GM12878 (cell line): ENCODE results near the gene BRF1. TPM values are rescaled to one million over a fixed set of nuclear protein-coding genes. Genes with fewer than 3 reads are reported as not detected.
A peak's percentile ranks its signal among the peaks of the same experiment; 100 is the strongest.

ENCODE experiments used
- ATAC-seq: fragments of 200-7000 bp; cut with Tn5 transposase; 3 replicates; pipeline ENCODE4 v1.9.1; 2020; ENCODE audit warnings: mild to moderate bottlenecking, moderate library complexity
- BruUV-seq: library from RNA; stranded (reverse); fragments of 400-500 nt; replicated peaks from 2 replicates; lab custom pipeline; 2021; lab: Mats Ljungman, UMichigan
- CTCF ChIA-PET: fragments of 300-600 bp; sonication (Branson Sonifier 250); formaldehyde crosslinking; extraction: SDS; loops from one replicate; lab custom pipeline; 2021; ENCODE audit warnings: inconsistent platforms; lab: Yijun Ruan, JAX
- POLR2A ChIA-PET: fragments of 350-600 bp; formaldehyde crosslinking; extraction: SDS; loops from one replicate; lab custom pipeline; 2021; ENCODE audit warnings: inconsistent platforms; lab: Charles Lee
- RAD21 ChIA-PET: fragments of 300-600 bp; sonication (Branson Sonifier 250); formaldehyde crosslinking; loops from one replicate; lab custom pipeline; 2023; ENCODE audit warnings: antibody characterized with exemption; ENCODE audit not compliant: unreplicated experiment; lab: Charles Lee
- SMC1A ChIA-PET: fragments of 300-600 bp; sonication (Branson Sonifier 250); formaldehyde crosslinking; loops from one replicate; lab custom pipeline; 2023; ENCODE audit not compliant: unreplicated experiment, uncharacterized antibody; lab: Charles Lee
- DNase-seq: peaks from one replicate; pipeline ENCODE4 v3.0.0-alpha.2; 2011; ENCODE audit warnings: low read depth, low spot score
- FAIRE-seq: peaks from 3 replicates; lab custom pipeline; 2011; peaks lifted over from hg19 to GRCh38; lab: Jason Lieb, UNC
- H2AFZ ChIP-seq: 2 replicates; pipeline ENCODE4 v1.6.0; 2011; ENCODE audit warnings: low read depth, low read length, control low read depth; ENCODE audit not compliant: control insufficient read depth
- H3K27ac ChIP-seq: 2 replicates; pipeline ENCODE4 v1.5.1; 2011; ENCODE audit warnings: control low read depth; ENCODE audit not compliant: control insufficient read depth, insufficient read depth
- H3K27me3 ChIP-seq, 2 experiments: replicated peaks in 1 of 2; 2 replicates each; pipeline versions ENCODE4 v1.6.0 to v1.6.1; 2011; ENCODE audit warnings: low read length in 1 of 2; ENCODE audit not compliant: control insufficient read depth in 2 of 2, insufficient read depth in 2 of 2
- H3K36me3 ChIP-seq, 2 experiments: 2 replicates each; pipeline ENCODE4 v1.5.1; 2011; ENCODE audit warnings: low read length in 1 of 2; ENCODE audit not compliant: control insufficient read depth in 2 of 2, insufficient read depth in 2 of 2
- H3K4me1 ChIP-seq: 2 replicates; pipeline ENCODE4 v1.6.1; 2011; ENCODE audit warnings: mild to moderate bottlenecking, low read length, moderate library complexity, mixed read lengths; ENCODE audit not compliant: control insufficient read depth, insufficient read depth
- H3K4me2 ChIP-seq: 2 replicates; pipeline ENCODE4 v1.6.0; 2011; ENCODE audit warnings: control low read depth; ENCODE audit not compliant: control insufficient read depth, insufficient read depth
- H3K4me3 ChIP-seq: fragments of 200-600 bp; sonication (generic); 2 replicates; pipeline ENCODE4 v1.5.1; 2016
- H3K79me2 ChIP-seq: 2 replicates; pipeline ENCODE4 v1.6.0; 2011; ENCODE audit warnings: low read length; ENCODE audit not compliant: control insufficient read depth, insufficient read depth
- H3K9ac ChIP-seq: 2 replicates; pipeline ENCODE4 v1.8.0; 2011; ENCODE audit warnings: low read length, control low read depth, mixed read lengths; ENCODE audit not compliant: control insufficient read depth, insufficient read depth
- H3K9me3 ChIP-seq: replicated peaks from 3 replicates; pipeline ENCODE4 v1.5.1; 2011; ENCODE audit warnings: mild to moderate bottlenecking, low read length; ENCODE audit not compliant: control insufficient read depth, insufficient read depth
- H4K20me1 ChIP-seq: 2 replicates; pipeline ENCODE4 v1.6.0; 2011; ENCODE audit not compliant: control insufficient read depth, insufficient read depth
- BHLHE40 ChIP-seq, 2 experiments: fragments of 450-650 bp in 1 of 2; IDR thresholded peaks; 2 replicates each; pipeline ENCODE4 v1.6.1; 2011 to 2017; ENCODE audit warnings: low read depth in 2 of 2, borderline replicate concordance in 1 of 2, improper control_type of control experiment in 1 of 2, low read length in 1 of 2, mild to moderate bottlenecking in 1 of 2
- SMARCA5 ChIP-seq: fragments of 450-650 bp; IDR thresholded peaks from 2 replicates; pipeline ENCODE4 v1.6.1; 2017; ENCODE audit warnings: mild to moderate bottlenecking
- TAF1 ChIP-seq: IDR thresholded peaks from 2 replicates; pipeline ENCODE4 v1.6.1; 2011; ENCODE audit warnings: mild to moderate bottlenecking, low read depth, low read length, borderline replicate concordance
- WGBS: methylation state at CpG from one replicate; pipeline ENCODE4 v1.1.6; 2016; ENCODE audit warnings: low lambda C conversion rate; ENCODE audit not compliant: insufficient replicate concordance, insufficient coverage; ENCODE audit errors: missing lambda C conversion rate; 5-methylcytosine and 5-hydroxymethylcytosine counted together
- in situ Hi-C: fragments of 300-500 bp; cut with MboI; formaldehyde crosslinking; loops from 9 replicates; pipeline ENCODE4 v1.14.3; 2018; ENCODE audit warnings: mixed read lengths
- intact Hi-C: fragments of 100-400 bp; cut with micrococcal nuclease; formaldehyde crosslinking; loops from one replicate; pipeline ENCODE4 v1.14.2; 2022; ENCODE audit not compliant: unreplicated experiment
- polyA plus RNA-seq, 11 experiments: library from polyadenylated mRNA; depleted of rRNA in 4 of 11; unstranded in 6 of 11; stranded (reverse) in 5 of 11; fragments of >200 nt; fragmentation: Nextera tagmentation in 4 of 11; fragmentation: Illumina TruSeq in 1 of 11; extraction: Ambion mirVana in 4 of 11; extraction: Trizol in 1 of 11; gene quantifications; 1 replicate in 1 of 11; 2 replicates in 10 of 11; pipeline versions ENCODE4 v1.2.1 to v1.2.3, GENCODE V29; 2011 to 2016; ENCODE audit warnings: inconsistent platforms in 2 of 11, missing spikeins in 2 of 11, low read depth in 1 of 11
- total RNA-seq, 4 experiments: library from RNA; depleted of rRNA in 3 of 4; stranded (reverse); fragments of >200 nt in 3 of 4; fragmentation: Illumina TruSeq in 1 of 4; extraction: Trizol in 1 of 4; gene quantifications; 2 replicates each; pipeline versions ENCODE4 v1.2.1 to v1.2.3, GENCODE V29; 2013 to 2021
- TF ChIP-seq, protein P1 (sequence below): IDR thresholded peaks from 2 replicates; pipeline ENCODE4 v1.6.1; 2012; ENCODE audit warnings: low read depth, low read length, improper control_type of control experiment
- TF ChIP-seq, protein P2 (sequence below): IDR thresholded peaks from 2 replicates; pipeline ENCODE4 v1.6.1; 2012; ENCODE audit warnings: low read depth, low read length, improper control_type of control experiment
- TF ChIP-seq, protein P3 (sequence below): fragments of 450-650 bp; IDR thresholded peaks from 2 replicates; pipeline ENCODE4 v1.6.1; 2017; ENCODE audit warnings: mild to moderate bottlenecking

Gene BRF1
- total and polyA plus RNA-seq, 10 of the 15 experiments (the other 5 are each of a cell fraction or from before 2014, with no cell fraction given): 0.21 to 33.5 (median 10.7) TPM

DNA sequence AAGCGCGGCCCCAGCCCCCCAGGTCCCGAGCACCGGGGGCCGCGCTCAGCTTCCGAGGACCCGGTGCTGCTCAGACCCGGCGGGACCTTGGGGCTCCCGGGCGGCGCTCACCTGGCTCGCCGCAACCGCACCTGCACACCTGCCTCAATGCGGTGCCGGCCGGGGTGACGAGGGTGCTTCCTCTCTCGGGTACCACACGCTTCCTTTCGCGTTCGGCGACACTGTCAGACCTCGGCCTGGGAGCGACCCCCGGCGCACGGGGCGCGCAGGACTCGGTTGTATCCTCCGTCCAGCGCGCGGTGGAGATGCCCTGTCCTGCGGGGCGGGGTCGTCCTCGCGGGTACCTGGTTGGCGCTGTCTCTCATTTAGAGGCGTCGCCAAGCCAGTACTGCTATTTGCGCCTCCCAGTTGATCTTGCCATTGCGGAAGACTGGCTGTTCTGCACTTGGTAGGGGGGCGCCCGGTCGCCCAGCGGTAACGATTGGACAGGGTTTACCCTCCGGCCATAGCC, 14.5 kb upstream of the BRF1 start:
- POLR2A ChIA-PET: no interaction called here
- in situ Hi-C loops: no loop called here
- no peak for FAIRE-seq

More for the DNA sequence above, 14.5 kb upstream of the BRF1 start:
- no peaks in the 10 kb centered on the region for H4K20me1 ChIP-seq
- CTCF ChIA-PET: interaction anchor here (1.0 kb wide), 1 partner anchor 37 kb away, joined by 3 read pairs; no protein-coding TSS in a partner anchor
- H3K4me1 ChIP-seq: peaks cover 10% of the 10 kb centered on the region
- peak overlapping the region; percentile 8; the same call in 1 of the 2 replicates for H3K9ac ChIP-seq
- no TSS peak for BruUV-seq
- H3K4me2 ChIP-seq: peak overlapping the region; percentile 97
- no peaks in the 10 kb centered on the region for H3K9me3 ChIP-seq
- H2AFZ ChIP-seq: peak overlapping the region; percentile 10; the same call in 1 of the 2 replicates
- 7% methylated on average over 50 of the region's 54 CpGs for WGBS
- H3K27me3 ChIP-seq: no peaks in the 10 kb centered on the region
- H3K79me2 ChIP-seq: peaks cover 4% of the 10 kb centered on the region; the same call in 1 of the 2 replicates
- DNase-seq: no peak
- H3K4me3 ChIP-seq: peak overlapping the region; percentile 80
- RAD21 ChIA-PET: interaction anchor here (1.1 to 2.3 kb wide), 2 partner anchors 15 to 21 kb away, joined by 4 to 13 read pairs; partner anchors contain the start of gene BRF1
- no peaks in the 10 kb centered on the region; a peak in 1 of 4 replicates for H3K36me3 ChIP-seq
- SMC1A ChIA-PET: interaction anchor here (1.0 kb wide), 1 partner anchor 15 kb away, joined by 3 read pairs; no protein-coding TSS in a partner anchor
- TF ChIP-seq TAF1: no peak
- TF ChIP-seq, protein P1, sequence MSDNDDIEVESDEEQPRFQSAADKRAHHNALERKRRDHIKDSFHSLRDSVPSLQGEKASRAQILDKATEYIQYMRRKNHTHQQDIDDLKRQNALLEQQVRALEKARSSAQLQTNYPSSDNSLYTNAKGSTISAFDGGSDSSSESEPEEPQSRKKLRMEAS: no peak
- TF ChIP-seq, protein P2, sequence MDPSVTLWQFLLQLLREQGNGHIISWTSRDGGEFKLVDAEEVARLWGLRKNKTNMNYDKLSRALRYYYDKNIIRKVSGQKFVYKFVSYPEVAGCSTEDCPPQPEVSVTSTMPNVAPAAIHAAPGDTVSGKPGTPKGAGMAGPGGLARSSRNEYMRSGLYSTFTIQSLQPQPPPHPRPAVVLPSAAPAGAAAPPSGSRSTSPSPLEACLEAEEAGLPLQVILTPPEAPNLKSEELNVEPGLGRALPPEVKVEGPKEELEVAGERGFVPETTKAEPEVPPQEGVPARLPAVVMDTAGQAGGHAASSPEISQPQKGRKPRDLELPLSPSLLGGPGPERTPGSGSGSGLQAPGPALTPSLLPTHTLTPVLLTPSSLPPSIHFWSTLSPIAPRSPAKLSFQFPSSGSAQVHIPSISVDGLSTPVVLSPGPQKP: no peak
- no peak for TF ChIP-seq SMARCA5
- TF ChIP-seq BHLHE40 (IDR thresholded peaks at IDR 0.05; ENCODE audit: borderline replicate concordance in 1 of 2, low read depth in 2 of 2, low read length in 1 of 2): peak in 1 of 2 experiments; percentile 43; a peak in 1 of 4 replicates
- TF ChIP-seq, protein P3, sequence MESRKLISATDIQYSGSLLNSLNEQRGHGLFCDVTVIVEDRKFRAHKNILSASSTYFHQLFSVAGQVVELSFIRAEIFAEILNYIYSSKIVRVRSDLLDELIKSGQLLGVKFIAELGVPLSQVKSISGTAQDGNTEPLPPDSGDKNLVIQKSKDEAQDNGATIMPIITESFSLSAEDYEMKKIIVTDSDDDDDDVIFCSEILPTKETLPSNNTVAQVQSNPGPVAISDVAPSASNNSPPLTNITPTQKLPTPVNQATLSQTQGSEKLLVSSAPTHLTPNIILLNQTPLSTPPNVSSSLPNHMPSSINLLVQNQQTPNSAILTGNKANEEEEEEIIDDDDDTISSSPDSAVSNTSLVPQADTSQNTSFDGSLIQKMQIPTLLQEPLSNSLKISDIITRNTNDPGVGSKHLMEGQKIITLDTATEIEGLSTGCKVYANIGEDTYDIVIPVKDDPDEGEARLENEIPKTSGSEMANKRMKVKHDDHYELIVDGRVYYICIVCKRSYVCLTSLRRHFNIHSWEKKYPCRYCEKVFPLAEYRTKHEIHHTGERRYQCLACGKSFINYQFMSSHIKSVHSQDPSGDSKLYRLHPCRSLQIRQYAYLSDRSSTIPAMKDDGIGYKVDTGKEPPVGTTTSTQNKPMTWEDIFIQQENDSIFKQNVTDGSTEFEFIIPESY: no peak
- ATAC-seq: peak; percentile 38
- intact Hi-C loops: no loop called here
- no peak overlapping the region for H3K27ac ChIP-seq
